RPMI8226 (cell line): Measurements from ENCODE around the gene FGD5.
A peak's percentile ranks its signal among the peaks of the same experiment; 100 is the strongest.

Source experiments
- DNase-seq: peaks from one replicate; pipeline ENCODE4 v3.0.0-alpha.2; 2015

Gene FGD5

DNA sequence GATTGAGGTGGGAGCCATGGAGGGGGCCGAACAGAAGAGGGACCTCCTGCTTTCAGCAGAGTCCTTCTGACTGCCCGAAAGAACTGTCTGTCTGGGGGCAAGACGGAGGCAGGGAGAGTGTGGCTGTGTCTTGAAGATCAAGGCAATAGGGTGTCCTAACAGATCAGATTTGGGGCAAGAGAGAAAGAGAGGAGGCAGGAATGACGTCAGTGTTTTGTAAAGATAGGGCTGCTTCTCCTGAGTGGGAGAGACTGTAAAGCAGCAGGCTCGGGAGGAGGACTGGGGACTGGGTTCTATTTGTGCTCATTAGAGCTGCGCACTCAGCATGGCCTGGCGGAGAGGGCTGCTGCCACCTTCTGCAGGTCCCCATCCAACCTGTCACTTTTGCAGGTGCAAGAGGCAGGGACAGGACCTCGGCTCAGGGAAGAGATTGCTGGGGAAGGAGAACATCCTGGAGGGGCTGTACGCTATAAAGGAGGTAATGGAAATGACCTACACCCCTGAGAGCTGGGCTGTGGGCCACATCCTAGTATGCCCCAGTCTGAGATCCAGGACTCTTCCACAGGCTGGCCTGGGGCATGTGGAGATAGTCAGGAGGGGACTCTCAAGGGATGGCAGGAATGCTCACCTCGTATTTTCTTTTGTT lies 29.0 kb upstream of the FGD5 start:
- DNase-seq: no peak

DNA sequence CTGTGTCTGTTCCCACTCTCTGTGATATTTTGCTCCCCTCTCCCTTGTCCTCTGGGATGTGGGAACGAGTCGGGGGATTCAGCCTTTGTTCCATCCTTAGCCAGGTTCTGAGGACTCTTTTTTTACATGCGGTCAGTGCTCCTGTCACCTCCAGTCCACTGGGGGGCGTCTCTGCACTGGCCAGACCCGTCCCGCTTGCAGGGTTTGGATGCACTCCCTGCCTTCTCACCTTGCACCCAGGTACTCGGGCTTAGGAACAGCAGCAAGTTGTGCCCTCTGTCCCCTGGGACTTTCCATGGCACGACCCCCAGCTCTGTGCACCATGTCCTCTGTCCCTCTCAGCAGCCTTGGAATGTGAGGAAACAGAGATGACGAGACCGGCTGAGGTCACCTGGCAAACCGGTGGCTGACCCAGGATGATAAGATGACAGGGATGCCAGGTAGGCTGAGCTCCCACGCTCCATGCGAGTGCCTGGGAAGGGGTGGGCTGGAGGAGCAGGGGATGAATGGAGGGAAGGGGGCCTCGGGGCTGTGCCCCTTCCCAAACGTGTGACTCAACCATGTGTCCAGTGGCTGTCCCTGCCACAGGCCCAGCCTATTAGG lies 27.3 kb upstream of the FGD5 start:
- peak; percentile 85 for DNase-seq

GRCh38 chr3:14792691-14793121 lies 26.1 kb upstream of the FGD5 start:
- DNase-seq: no peak

- no peak for DNase-seq
Observed at GRCh38 chr3:14793126-14793857, 25.5 kb upstream of the FGD5 start.

DNA sequence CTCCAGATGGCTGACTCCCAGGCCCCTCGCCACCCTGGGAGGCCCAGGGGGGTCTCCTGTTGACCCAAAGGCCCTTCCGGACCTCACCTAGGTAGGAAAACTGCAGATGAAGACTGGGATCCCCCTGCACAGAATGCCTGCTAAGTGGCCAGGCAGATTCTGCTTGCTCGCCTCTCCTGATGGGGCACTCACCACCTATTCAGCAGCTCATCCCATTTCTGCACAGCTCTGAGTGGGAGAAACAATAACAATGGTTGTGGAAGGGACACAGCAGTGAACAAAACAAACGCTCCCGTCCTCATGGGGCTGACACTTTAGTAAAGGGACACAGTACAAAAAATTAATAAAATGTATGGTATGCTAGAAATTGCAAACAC lies 24.9 kb upstream of the FGD5 start:
- DNase-seq: no peak

DNA sequence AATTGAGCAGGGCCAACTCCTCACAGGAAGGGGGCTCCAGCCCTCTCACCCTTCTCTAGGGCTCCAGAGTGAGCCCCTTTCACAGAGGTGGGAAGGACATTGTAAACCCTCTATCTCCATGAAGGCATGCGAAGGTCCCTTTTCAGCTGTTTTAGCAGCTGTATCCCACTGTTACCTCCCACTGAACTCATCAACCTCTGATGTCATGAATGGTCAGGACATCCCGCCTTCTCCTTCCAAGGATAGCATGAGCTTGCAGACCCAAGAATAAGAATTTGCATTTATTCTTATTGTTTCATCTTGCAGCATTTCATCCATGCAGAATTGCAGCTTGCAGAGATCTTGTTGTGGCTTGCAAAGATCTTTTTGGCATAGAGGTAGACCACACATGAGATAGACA lies 24.3 kb upstream of the FGD5 start:
- DNase-seq: no peak

- no peak for DNase-seq
Observed at GRCh38 chr3:14795996-14796395, 22.8 kb upstream of the FGD5 start.

DNA sequence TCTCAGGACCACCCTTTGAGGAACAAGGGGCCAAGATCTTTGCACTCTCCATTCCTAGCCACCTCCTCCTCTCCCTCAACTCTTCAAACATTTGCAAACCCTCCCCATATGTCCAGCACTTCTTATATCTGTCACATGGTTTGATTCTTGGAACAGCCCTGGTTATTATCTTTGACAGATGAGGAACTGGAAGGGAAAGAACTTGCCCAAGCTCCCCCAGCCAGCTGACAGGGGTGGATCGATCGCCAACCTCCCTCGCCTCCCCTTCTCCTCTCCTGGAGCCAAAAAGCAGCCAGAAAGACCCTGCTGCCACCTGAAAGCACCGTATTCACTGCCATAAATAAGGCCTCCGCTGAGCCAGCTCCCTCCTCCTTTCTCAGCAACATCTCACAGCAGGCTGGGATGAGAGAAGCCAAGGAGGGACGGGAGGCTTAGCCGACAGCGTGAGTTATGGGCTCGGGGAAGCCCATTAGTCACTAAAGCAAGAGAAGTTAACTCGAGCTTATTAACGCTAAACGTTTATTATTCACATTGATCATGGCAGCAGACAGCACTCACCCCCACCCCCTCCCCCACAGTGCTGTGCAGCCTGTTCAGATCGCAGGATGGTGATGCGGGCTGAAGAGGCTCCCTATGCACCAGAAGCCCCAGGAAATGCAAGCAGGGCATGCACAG lies 22.2 kb upstream of the FGD5 start:
- no peak for DNase-seq

DNA sequence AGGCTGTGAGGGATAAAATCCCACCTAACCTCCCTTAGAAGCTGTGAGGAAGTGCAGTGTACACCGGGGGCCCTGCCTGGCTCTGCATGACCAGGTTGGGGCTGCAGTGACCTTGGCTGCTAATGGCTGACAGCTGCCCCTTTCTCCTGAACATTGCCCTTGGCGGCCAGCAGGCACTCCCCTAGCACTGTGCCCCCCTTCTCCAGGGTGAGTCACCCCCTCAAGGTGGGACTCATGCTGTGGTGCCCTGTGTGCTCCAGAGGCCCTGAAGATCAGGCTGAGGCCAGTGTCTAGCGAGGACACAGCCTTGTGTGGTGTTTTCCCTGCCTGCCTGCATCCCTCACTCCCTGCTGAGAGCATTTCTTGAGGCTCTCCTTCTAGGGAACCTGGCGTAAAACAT lies 21.0 kb upstream of the FGD5 start:
- DNase-seq: no peak

- no peak for DNase-seq
Observed at GRCh38 chr3:14798231-14798630, 20.5 kb upstream of the FGD5 start.

- no peak for DNase-seq
Observed at GRCh38 chr3:14799146-14799545, 19.6 kb upstream of the FGD5 start.

GRCh38 chr3:14801031-14801430 lies 17.7 kb upstream of the FGD5 start:
- no peak for DNase-seq

DNA sequence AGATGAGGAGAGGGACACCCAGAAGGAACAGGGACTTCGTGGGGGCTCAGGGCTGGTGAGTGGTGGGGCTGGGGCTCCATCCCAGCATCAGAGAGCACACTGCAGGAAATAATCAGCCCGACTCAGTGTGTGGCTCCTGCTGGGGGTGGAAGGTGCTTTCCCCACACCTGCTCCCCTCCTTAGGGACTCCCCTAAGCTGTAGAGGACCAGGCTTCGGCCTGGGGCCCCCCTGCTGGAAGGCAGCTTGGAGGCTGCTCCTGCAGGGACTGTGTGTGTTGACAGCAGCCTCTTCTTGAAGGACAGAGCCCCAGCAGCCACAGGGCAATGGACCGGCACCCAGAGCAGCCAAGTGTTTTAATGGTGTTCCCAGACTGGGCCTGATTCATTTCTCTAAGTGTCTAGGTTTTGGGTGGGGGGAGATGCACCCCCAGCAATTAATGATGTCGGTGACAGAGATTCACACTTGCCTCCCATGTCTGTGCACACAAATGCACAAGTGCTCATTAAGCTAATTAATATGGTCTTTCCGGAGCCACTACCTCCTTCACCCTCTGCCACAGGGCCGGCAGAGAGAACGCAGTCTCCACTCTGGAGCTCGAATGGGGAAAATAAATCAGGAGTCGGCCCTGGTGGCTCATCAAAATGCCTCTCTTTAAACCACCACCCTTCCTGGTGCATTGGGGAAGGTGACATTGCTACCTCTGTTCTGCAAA lies 16.9 kb upstream of the FGD5 start:
- no peak for DNase-seq

DNA sequence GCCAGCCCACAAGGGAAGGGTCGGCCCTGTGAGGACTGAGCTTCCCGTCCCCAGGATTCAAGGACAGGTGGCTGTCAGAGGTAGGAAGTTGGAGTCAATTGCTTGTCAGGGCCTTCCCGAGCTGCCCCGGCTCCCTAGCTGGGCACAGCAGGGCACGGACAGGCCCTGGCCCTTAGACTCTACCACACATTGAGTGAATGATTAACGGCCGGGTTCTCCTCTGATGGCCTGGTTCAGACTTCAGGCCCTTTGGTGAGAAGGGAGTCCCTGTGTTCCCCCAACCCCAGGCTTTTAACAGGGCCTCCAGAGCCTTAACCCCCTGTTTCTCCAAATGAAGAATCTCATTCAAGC lies 16.4 kb upstream of the FGD5 start:
- DNase-seq: no peak

GRCh38 chr3:14803101-14803980 lies 15.4 kb upstream of the FGD5 start:
- peak; percentile 75 for DNase-seq

DNA sequence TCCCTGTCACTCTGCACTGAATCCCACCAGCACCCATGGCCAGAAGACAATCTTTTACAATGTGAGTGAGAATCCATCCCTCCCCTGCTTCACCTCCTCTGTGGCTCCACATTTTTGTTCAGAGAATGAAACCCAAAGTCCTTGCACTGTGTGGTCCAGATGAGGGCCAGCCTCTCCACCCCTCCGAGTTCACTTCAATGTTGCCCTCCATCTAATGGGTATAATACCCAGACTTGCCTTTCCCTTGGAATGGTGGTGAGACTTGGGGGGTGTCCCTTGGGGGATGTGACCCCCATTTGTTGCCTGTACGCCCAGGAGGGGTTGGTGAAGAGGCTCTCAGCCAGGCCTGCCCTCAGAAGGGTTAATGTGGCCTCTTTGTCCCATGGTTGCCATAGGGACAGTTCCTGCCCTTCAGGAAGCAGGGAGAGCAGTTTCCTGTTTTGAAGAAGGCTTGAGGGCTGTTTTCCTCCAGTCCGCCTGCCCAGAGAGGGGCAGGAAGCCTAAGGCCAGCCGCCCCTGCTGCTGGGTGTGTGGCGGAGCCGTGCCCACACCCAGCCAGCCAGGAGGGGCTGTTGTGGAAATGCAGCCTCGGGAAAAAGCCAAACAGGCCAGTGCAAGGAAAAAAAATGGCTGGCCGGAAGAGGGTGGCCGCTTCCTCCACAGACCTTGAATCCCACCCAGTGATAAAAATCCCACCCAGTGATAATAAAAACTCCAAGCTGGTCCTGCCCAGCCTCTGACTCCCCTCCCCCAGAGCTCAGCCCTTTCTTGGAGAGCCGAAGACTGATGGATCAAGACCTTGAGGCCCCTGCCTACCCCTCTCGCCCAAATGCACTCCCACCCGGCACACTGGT lies 14.6 kb upstream of the FGD5 start:
- peak; percentile 37 for DNase-seq

GRCh38 chr3:14804835-14805780 lies 13.7 kb upstream of the FGD5 start:
- peak; percentile 86 for DNase-seq

- no peak for DNase-seq
Observed at GRCh38 chr3:14805961-14806537, 12.7 kb upstream of the FGD5 start.

- DNase-seq: peak; percentile 72
Observed at GRCh38 chr3:14806641-14807263, 12.0 kb upstream of the FGD5 start.
